Esophagus muscularis mucosa (tissue), 4 donors: ENCODE results near the gene PGLYRP3. TPM values are rescaled to one million over a fixed set of nuclear protein-coding genes. Genes with fewer than 3 reads are reported as not detected.

ENCODE experiments used
- DNase-seq: peaks from one replicate; pipeline ENCODE4 v3.0.0-alpha.2; 2017; ENCODE audit errors: extremely low spot score
- H3K27ac ChIP-seq, 4 donors: fragments of 200-600 bp; sonication (generic); replicated peaks in 1 of 4; 1 replicate in 3 of 4; 2 replicates in 1 of 4; pipeline ENCODE4 v1.5.1; 2016 to 2019; ENCODE audit warnings: mild to moderate bottlenecking in 1 of 4
- H3K27me3 ChIP-seq, 4 donors: fragments of 200-600 bp; sonication (generic); one replicate each; pipeline versions ENCODE4 v1.5.1 to v1.6.0; 2016 to 2019
- H3K36me3 ChIP-seq, 4 donors: fragments of 200-600 bp; sonication (generic); one replicate each; pipeline ENCODE4 v1.5.1; 2016 to 2019
- H3K4me1 ChIP-seq, 4 donors: fragments of 200-600 bp; sonication (generic); one replicate each; pipeline ENCODE4 v1.5.1; 2016 to 2019
- H3K4me3 ChIP-seq, 4 donors: fragments of 200-600 bp; sonication (generic); 1 replicate in 2 of 4; 2 replicates in 2 of 4; pipeline ENCODE4 v1.5.1; 2016 to 2019; ENCODE audit warnings: mild to moderate bottlenecking in 4 of 4, moderate library complexity in 1 of 4
- H3K9me3 ChIP-seq, 4 donors: fragments of 200-600 bp; sonication (generic); 1 replicate in 3 of 4; 2 replicates in 1 of 4; pipeline ENCODE4 v1.5.1; 2016 to 2019
- CTCF ChIP-seq, 3 experiments: fragments of 200-600 bp in 2 of 3; fragments of 450-650 bp in 1 of 3; sonication (generic) in 2 of 3; IDR thresholded peaks; one replicate each; pipeline ENCODE4 v1.5.1; 2017 to 2019; ENCODE audit warnings: antibody characterized with exemption in 3 of 3, mild to moderate bottlenecking in 2 of 3, moderate library complexity in 1 of 3
- EP300 ChIP-seq: sonication (generic); formaldehyde crosslinking; IDR thresholded peaks from one replicate; pipeline ENCODE4 v1.6.1; 2017; ENCODE audit warnings: antibody characterized with exemption
- POLR2A ChIP-seq: fragments of 450-650 bp; IDR thresholded peaks from one replicate; pipeline ENCODE4 v1.6.1; 2017; ENCODE audit warnings: antibody characterized with exemption, moderate library complexity, mild to moderate bottlenecking, low read depth
- POLR2AphosphoS5 ChIP-seq, 2 donors: sonication (generic); formaldehyde crosslinking; IDR thresholded peaks; one replicate each; pipeline ENCODE4 v1.6.1; 2017; ENCODE audit warnings: antibody characterized with exemption in 2 of 2
- WGBS: methylation state at CpG from one replicate; pipeline ENCODE4 v1.1.5; 2018; 5-methylcytosine and 5-hydroxymethylcytosine counted together
- intact Hi-C: fragments of 100-400 bp; cut with DNase I; formaldehyde crosslinking; loops from one replicate; pipeline ENCODE4 v1.15.1; 2023
- total RNA-seq, 4 donors: library from RNA; depleted of rRNA; stranded (reverse); fragments of >200 nt; gene quantifications; one replicate each; pipeline versions ENCODE4 v1.1.0 to v1.2.1, GENCODE V29; 2016

The PGLYRP3 gene
- total RNA-seq, 4 donors from 2014 or later = not detected

- intact Hi-C loops = no loop called here
- H3K36me3 ChIP-seq = no peaks in the 10 kb centered on the region
- peak; percentile 87 for DNase-seq
- TF ChIP-seq EP300 = no peak
- no peak for TF ChIP-seq POLR2AphosphoS5 (IDR thresholded peaks at IDR 0.05)
- TF ChIP-seq CTCF (IDR thresholded peaks at IDR 0.05) = no peak
- no peak for TF ChIP-seq POLR2A
- H3K4me1 ChIP-seq = no peaks in the 10 kb centered on the region
- H3K4me3 ChIP-seq = no peak overlapping the region
- H3K27ac ChIP-seq = no peak overlapping the region
- H3K27me3 ChIP-seq = peaks cover 0 to 51% (median 0%) of the 10 kb centered on the region in 4 donors
- WGBS = 65% methylated on average over 8 of the region's 8 CpGs
- H3K9me3 ChIP-seq = no peaks in the 10 kb centered on the region
Measured at GRCh38 chr1:153292185-153292584, 20.6 kb downstream of the PGLYRP3 start.

- Histone ChIP-seq H3K36me3 (no peaks in the 10 kb centered on the region), H3K4me3 (no peak overlapping the region), H3K4me1 (no peaks in the 10 kb centered on the region), H3K9me3 (no peaks in the 10 kb centered on the region), H3K27ac (no peak overlapping the region), H3K27me3 (peaks cover 0 to 49% (median 0%) of the 10 kb centered on the region in 4 donors)
- peak; percentile 75 for DNase-seq
- 80% methylated on average over 5 of the region's 5 CpGs for WGBS
- TF ChIP-seq POLR2A = no peak
- no peak for TF ChIP-seq POLR2AphosphoS5 (IDR thresholded peaks at IDR 0.05)
- TF ChIP-seq EP300 = no peak
- TF ChIP-seq CTCF (IDR thresholded peaks at IDR 0.05) = no peak
- intact Hi-C loops = no loop called here
Measured at GRCh38 chr1:153291514-153291913, 21.2 kb downstream of the PGLYRP3 start.

- DNase-seq = peak; percentile 80
- TF ChIP-seq CTCF (IDR thresholded peaks at IDR 0.05) (peak in 1 of 3 experiments; percentile 31), POLR2A (no peak), POLR2AphosphoS5 (IDR thresholded peaks at IDR 0.05) (no peak), EP300 (no peak)
- WGBS = 57% methylated on average over 11 of the region's 11 CpGs
- Histone ChIP-seq H3K27me3 (peaks cover 0 to 38% (median 0%) of the 10 kb centered on the region in 4 donors), H3K36me3 (no peaks in the 10 kb centered on the region), H3K9me3 (no peaks in the 10 kb centered on the region), H3K27ac (no peak overlapping the region), H3K4me3 (no peak overlapping the region), H3K4me1 (no peaks in the 10 kb centered on the region)
- intact Hi-C loops = no loop called here
Measured at GRCh38 chr1:153288634-153289275, 24.0 kb downstream of the PGLYRP3 start.

GRCh38 chr1:153277852-153278251, 34.9 kb downstream of the PGLYRP3 start:
- DNase-seq = peak; percentile 66
- intact Hi-C loops = no loop called here
- no peaks in the 10 kb centered on the region for H3K9me3 ChIP-seq

More at GRCh38 chr1:153277852-153278251, 34.9 kb downstream of the PGLYRP3 start:
- H3K27me3 ChIP-seq = peaks cover 0 to 11% (median 0%) of the 10 kb centered on the region in 4 donors
- no peak overlapping the region for H3K4me3 ChIP-seq
- no peak overlapping the region for H3K27ac ChIP-seq
- WGBS = 10% methylated on average over 2 of the region's 2 CpGs
- peak in 1 of 3 experiments; percentile 35 for TF ChIP-seq CTCF (IDR thresholded peaks at IDR 0.05)
- no peak for TF ChIP-seq EP300
- no peak for TF ChIP-seq POLR2AphosphoS5 (IDR thresholded peaks at IDR 0.05)
- TF ChIP-seq POLR2A = no peak
- no peaks in the 10 kb centered on the region for H3K36me3 ChIP-seq
- no peaks in the 10 kb centered on the region for H3K4me1 ChIP-seq
